Heart left ventricle (tissue), 13 donors: Measurements from ENCODE around the gene CLECL1.

ENCODE experiments used
- POLR2A ChIP-seq, 2 donors: fragments of 450-650 bp; IDR thresholded peaks; one replicate each; pipeline ENCODE4 v1.6.1; 2017; ENCODE audit warnings: antibody characterized with exemption in 2 of 2, mild to moderate bottlenecking in 2 of 2, moderate library complexity in 2 of 2
- TF ChIP-seq, protein P1 (sequence below), 12 donors: fragments of 200-600 bp; sonication (generic) in 4 of 12; IDR thresholded peaks; one replicate each; pipeline versions ENCODE4 v1.5.0 to v1.8.0; 2018 to 2022; ENCODE audit warnings: antibody characterized with exemption in 12 of 12, mild to moderate bottlenecking in 5 of 12
- donor health status: ischemic (EF 13 %, LVEDD 7.1; RV severe dilation, severe dysfunction).
- donor health status: DM: no; HTN: yes; CAD: no.
- donor health status: DM: no; HTN: no; CAD: no.
- donor health status: ischemic (EF 25% LVEDD 6.9; RV normal size, moderate dysfunction).
- donor health status: ischemic (EF 25% LVEDD 5.7; RV mildly dilated, moderate dysfunction).
- donor health status: ischemic (EF 35%, LVEDD 5.7; RV mildly dilated, moderate dysfunction).
- donor health status: nonischemic (EF 11% LVEDD 7.7; RV severe dilation, severe dysfunction).
- donor health status: DM: yes; HTN: yes; CAD: no.
- donor health status: PGD.
- donor health status: ischemic (EF 29% LVEDD 5.4; RV normal size, mild dysfunction).
- donor health status: nonischemic (EF 23%, LVEDD 6.1; RV moderate dilation, normal function).

DNA sequence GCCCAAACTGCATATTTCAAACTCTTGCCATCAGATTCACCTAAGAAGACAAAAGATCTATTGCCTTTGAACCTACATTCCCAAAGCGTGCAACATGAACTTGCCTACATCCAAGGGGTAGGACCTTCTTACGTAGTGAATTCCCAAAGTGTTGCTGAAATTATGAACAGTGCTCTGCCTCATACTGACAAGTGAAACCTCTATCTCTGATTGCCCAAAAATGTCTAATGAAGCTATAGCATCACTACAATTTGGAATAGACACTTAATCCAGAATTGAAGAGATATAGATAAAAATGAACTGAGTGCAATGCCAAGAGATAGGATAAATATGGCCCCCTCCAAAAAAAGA lies 32.3 kb downstream of the CLECL1 start:
- TF ChIP-seq, protein P1, sequence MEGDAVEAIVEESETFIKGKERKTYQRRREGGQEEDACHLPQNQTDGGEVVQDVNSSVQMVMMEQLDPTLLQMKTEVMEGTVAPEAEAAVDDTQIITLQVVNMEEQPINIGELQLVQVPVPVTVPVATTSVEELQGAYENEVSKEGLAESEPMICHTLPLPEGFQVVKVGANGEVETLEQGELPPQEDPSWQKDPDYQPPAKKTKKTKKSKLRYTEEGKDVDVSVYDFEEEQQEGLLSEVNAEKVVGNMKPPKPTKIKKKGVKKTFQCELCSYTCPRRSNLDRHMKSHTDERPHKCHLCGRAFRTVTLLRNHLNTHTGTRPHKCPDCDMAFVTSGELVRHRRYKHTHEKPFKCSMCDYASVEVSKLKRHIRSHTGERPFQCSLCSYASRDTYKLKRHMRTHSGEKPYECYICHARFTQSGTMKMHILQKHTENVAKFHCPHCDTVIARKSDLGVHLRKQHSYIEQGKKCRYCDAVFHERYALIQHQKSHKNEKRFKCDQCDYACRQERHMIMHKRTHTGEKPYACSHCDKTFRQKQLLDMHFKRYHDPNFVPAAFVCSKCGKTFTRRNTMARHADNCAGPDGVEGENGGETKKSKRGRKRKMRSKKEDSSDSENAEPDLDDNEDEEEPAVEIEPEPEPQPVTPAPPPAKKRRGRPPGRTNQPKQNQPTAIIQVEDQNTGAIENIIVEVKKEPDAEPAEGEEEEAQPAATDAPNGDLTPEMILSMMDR (IDR thresholded peaks at IDR 0.05): no peak
- no peak for TF ChIP-seq POLR2A (IDR thresholded peaks at IDR 0.05)
